RWPE1 (cell line): Measurements from ENCODE around the gene ZNF385B.

ENCODE experiments used
- CTCF ChIA-PET: fragments of 350-600 bp; sonication (Branson Sonifier 250); formaldehyde crosslinking; extraction: SDS; loops from one replicate; lab custom pipeline; 2021; lab: Yijun Ruan, JAX
- POLR2A ChIA-PET: fragments of 400-600 bp; formaldehyde crosslinking; extraction: SDS; loops from one replicate; lab custom pipeline; 2020; ENCODE audit warnings: antibody characterized with exemption; ENCODE audit not compliant: low non-redundant PET; lab: Yijun Ruan, JAX
- DNase-seq: peaks from one replicate; pipeline ENCODE4 v3.0.0; 2012; ENCODE audit warnings: low spot score
- H3K27ac ChIP-seq: fragments of 450-650 bp; 2 replicates; pipeline ENCODE4 v1.5.1; 2017
- CTCF ChIP-seq: fragments of 450-650 bp; conservative IDR thresholded peaks from 2 replicates; pipeline ENCODE4 v1.5.1; 2017; ENCODE audit warnings: low read depth, mild to moderate bottlenecking

ZNF385B gene

GRCh38 chr2:179859523-179859922, 1.9 kb downstream of the ZNF385B start:
- TF ChIP-seq CTCF = no peak
- CTCF ChIA-PET = no interaction called here
- H3K27ac ChIP-seq = no peak overlapping the region
- no peak for DNase-seq
- POLR2A ChIA-PET = no interaction called here

GRCh38 chr2:179857236-179857635, 4.2 kb downstream of the ZNF385B start:
- CTCF ChIA-PET = interaction anchor here (0.6 kb wide), 1 partner anchor 1062 kb away, joined by 4 read pairs; no protein-coding TSS in a partner anchor
- DNase-seq = no peak
- POLR2A ChIA-PET = no interaction called here

GRCh38 chr2:179856205-179856604, 5.2 kb downstream of the ZNF385B start:
- ChIA-PET POLR2A (no interaction called here), CTCF (no interaction called here)
- DNase-seq = no peak
- TF ChIP-seq CTCF = no peak
- no peak overlapping the region for H3K27ac ChIP-seq

More at GRCh38 chr2:179857236-179857635, 4.2 kb downstream of the ZNF385B start:
- H3K27ac ChIP-seq = no peak overlapping the region
- no peak for TF ChIP-seq CTCF

- no peak for TF ChIP-seq CTCF
- H3K27ac ChIP-seq = no peak overlapping the region
- CTCF ChIA-PET = interaction anchor here (0.6 kb wide), 1 partner anchor 55 kb away, joined by 3 read pairs; no protein-coding TSS in a partner anchor
- no peak for DNase-seq
- POLR2A ChIA-PET = no interaction called here
Observed at GRCh38 chr2:179855673-179856072, 5.7 kb downstream of the ZNF385B start.

GRCh38 chr2:179854891-179855290, 6.5 kb downstream of the ZNF385B start:
- POLR2A ChIA-PET = no interaction called here

GRCh38 chr2:179853108-179853507, 8.3 kb downstream of the ZNF385B start:
- ChIA-PET CTCF (no interaction called here), POLR2A (no interaction called here)
- no peak for TF ChIP-seq CTCF
- no peak for DNase-seq
- H3K27ac ChIP-seq = no peak overlapping the region

More at GRCh38 chr2:179854891-179855290, 6.5 kb downstream of the ZNF385B start:
- DNase-seq = no peak
- no peak for TF ChIP-seq CTCF
- H3K27ac ChIP-seq = no peak overlapping the region
- CTCF ChIA-PET = interaction anchor here (0.6 kb wide), 1 partner anchor 56 kb away, joined by 3 read pairs; no protein-coding TSS in a partner anchor
